ENCODE measurements around the gene NDUFA8.

DNA sequence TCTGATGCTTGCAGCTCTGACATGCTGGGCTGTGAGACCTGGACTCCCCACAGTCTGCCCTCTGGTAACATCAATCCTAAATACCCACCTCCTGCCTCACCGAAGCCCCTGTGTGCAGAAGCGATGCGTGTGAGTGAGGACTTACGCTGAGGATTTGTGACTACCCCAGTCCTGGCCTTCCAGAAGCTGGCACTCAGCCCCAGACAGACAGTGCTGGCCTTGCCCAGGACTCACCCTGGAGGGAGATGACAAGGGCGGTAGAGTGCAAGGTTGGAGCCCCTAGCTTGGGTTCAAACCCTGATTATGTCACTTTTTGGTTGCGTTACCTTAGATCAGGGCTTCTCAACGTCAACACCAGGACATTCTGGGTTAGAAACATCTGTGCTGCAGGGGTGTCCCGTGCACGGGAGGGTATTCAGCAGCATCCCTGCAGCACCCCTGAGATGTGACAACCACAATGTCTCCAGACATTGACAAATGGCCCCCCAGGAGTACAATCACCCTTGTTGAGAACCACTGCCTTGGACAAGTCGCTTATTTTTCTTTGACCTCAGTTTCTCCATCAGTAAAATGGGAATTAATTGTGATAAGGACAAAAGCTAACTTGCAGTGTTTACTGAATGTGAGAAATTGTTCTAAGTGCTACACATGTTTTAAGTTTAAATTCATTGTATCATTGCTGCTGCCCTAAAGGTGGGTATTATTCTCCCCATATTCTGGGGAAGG is 43.0 kb downstream of the NDUFA8 start:
- TF ChIP-seq TAF1 (IDR thresholded peaks at IDR 0.05; ENCODE audit: borderline replicate concordance, low read depth, low read length) (no peak), POLR2A (IDR thresholded peaks at IDR 0.05; ENCODE audit: low read depth, low read length) (no peak)
